ENCODE measurements around the gene TMTC1.

GRCh38 chr12:29667011-29667410, 116.7 kb downstream of the TMTC1 start:
- TF ChIP-seq CTCF (IDR thresholded peaks at IDR 0.05; ENCODE audit: poor library complexity) (no peak), EZH2 (IDR thresholded peaks at IDR 0.05; ENCODE audit: borderline replicate concordance) (no peak), EZH2phosphoT487 (IDR thresholded peaks at IDR 0.05; ENCODE audit: low read depth, severe bottlenecking, unreplicated experiment) (no peak)

Measured in hepatocyte (in vitro differentiated cells).